GM13977 (cell line): Measurements from ENCODE around the gene BABAM2.

Experiments
- DNase-seq: peaks from one replicate; pipeline ENCODE4 v3.0.0; 2012; ENCODE audit warnings: low spot score
- CTCF ChIP-seq: IDR thresholded peaks from 2 replicates; pipeline ENCODE4 v1.5.1; 2012; ENCODE audit warnings: mild to moderate bottlenecking, control low read depth; ENCODE audit not compliant: insufficient read depth; ENCODE audit errors: extremely low read depth, missing control alignments
- in situ Hi-C: fragments of 300-500 bp; cut with MboI; formaldehyde crosslinking; loops from one replicate; pipeline ENCODE4 v1.12.0; 2022; ENCODE audit warnings: low sequenced_read_pairs, low pct_unique_long_range_greater_than_20kb, mixed read lengths, inconsistent platforms; ENCODE audit not compliant: unreplicated experiment

The BABAM2 gene

DNA sequence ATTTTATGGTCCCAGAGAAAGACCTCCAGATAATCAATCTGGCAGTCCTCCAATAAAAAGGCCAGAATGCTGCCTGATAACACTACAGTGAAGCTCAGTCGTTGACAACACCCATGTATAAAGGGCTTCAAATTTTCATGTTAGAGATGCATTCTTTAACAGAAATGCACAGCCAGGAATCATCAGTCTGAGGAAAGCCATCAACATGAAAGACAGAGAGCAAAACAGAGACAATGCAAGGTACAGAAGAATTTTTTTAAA, 13.8 kb downstream of the BABAM2 start:
- in situ Hi-C loops, result no loop called here
- no peak for TF ChIP-seq CTCF
- no peak for DNase-seq

- no peak for DNase-seq
- in situ Hi-C loops, result no loop called here
- TF ChIP-seq CTCF, result no peak
Measured at GRCh38 chr2:27906074-27906473, 15.5 kb downstream of the BABAM2 start.

DNA sequence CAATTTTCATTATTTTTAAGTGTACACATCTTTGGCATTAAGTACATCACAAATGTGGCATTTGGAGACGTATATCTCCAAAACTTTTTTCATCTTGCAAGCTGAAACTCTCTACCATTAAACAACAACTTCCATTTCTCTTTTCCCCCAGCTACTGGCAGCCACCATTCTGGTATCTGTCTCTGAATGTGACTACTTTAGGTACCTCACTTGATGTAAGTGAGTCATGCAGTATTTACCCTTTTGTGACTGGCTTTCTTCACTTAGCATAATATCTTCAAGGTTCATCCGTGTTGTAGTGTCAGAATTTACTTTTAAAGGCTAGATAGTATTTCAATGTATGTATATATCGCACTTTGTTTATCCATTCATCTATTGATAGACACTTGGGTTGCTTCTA, 17.0 kb downstream of the BABAM2 start:
- no peak for TF ChIP-seq CTCF
- no peak for DNase-seq

DNA sequence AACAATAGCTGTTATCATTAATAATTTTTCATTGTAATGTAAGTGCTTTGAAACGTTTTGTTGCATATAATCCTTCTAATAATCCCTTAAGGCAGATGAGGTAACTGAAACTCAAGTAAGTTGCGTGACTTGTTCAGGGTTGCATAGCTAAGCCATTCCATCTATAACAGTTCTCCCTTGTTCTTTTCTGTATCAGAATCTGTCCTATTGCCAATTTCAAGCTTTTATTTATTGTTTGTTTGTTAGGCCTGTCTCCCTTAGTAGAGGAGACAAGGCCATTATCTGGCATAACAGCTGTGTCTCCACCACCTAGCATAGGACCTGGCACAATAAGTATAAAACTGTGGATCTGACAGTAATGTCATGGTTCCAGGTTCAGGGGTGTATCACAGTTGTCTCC, 19.4 kb downstream of the BABAM2 start:
- DNase-seq, result no peak
- no peak for TF ChIP-seq CTCF
- in situ Hi-C loops, result no loop called here

More for the DNA sequence above, 17.0 kb downstream of the BABAM2 start:
- in situ Hi-C loops, result no loop called here

GRCh38 chr2:27911458-27912210, 21.1 kb downstream of the BABAM2 start:
- DNase-seq, result no peak
- in situ Hi-C loops, result no loop called here
- TF ChIP-seq CTCF, result no peak

DNA sequence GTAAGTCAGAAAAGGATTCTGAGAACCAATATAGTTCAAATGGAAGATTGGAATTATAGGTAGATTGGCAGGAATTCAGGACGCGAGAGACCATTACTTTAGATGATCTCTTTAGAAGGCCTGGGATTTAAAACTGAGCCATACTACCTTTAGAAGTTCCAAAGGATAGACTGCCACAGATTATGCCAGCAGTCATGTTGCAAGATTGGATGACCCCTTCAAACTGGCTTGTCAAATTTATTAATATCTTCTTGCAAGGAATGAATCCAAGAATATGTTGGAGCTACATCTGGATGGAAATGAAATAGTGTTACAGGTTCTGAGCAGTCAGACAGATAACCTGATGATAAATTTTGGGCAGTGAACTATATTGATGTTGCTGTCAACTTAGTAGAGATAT, 22.0 kb downstream of the BABAM2 start:
- no peak for DNase-seq
- in situ Hi-C loops, result no loop called here
- TF ChIP-seq CTCF, result no peak
